Measurements from ENCODE around the gene NACAD.

NACAD gene

DNA sequence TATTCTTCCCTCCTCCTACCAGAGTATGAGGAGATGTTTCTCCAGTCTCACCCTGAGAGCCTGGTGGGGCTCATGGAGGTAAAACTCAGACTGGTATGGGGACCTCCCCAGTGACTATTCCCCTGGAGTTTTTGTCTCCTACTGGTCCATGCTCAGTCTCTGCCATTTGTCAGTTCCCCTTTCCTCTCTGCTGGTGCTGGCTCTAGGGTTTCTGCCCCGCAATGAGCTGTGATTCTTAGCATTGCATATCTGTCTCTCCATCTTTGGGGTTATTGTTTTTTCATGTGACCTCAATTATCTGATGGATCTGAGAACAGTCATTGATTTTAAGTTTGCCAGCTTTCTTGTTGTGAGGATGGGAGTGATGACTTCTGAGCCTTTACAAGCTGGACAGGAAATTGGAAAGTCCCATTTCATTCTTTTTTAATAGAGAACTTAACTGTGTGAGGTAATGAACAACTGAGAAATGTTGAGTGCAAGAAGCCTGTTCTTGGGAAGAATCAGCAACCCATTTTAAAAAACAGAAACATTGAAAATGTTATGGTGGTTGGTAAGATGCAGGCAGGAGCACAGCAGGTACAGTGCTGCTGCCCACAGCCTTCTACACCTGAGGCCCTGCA is 26.9 kb downstream of the NACAD start:
- Histone ChIP-seq H3K4me3 (ENCODE audit: extremely low read depth, insufficient read depth, low read length, poor library complexity, severe bottlenecking) (no peak overlapping the region), H3K36me3 (ENCODE audit: control insufficient read depth, insufficient read depth, low read length) (peaks cover 35% of the 10 kb centered on the region), H3K9me3 (ENCODE audit: control insufficient read depth, low read length) (no peaks in the 10 kb centered on the region), H3K4me1 (ENCODE audit: control insufficient read depth, insufficient read depth, low read length, poor library complexity, severe bottlenecking) (no peaks in the 10 kb centered on the region), H3K27ac (ENCODE audit: low read depth, low read length, severe bottlenecking) (no peak overlapping the region)
- WGBS, 2 experiments (ENCODE audit: insufficient coverage in 2 of 2), result 100% methylated on average over 1 of the region's 1 CpG; no CpG with 5 or more reads in 1 of the 2 experiments

DNA sequence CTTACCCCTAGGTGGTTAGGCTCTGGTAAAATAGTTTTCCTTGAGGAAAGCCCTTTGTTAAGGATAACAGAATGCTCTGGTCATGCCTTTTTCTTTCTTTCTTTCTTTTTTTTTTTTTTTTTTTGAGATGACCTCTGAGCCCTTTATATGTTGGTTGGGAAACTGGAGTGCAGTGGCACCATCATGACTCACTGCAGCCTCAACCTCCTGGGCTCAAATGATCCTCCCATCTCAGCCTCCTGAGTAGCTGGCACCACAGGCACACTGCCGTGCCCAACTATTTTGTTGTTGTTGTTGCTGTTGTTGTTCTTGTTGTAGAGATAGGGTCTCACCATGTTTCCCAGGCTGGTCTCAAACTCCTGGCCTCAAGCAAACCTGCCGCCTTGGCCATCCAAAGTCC is 27.4 kb downstream of the NACAD start:
- Histone ChIP-seq H3K27ac (ENCODE audit: low read depth, low read length, severe bottlenecking) (no peak overlapping the region), H3K4me1 (ENCODE audit: control insufficient read depth, insufficient read depth, low read length, poor library complexity, severe bottlenecking) (no peaks in the 10 kb centered on the region), H3K9me3 (ENCODE audit: control insufficient read depth, low read length) (no peaks in the 10 kb centered on the region), H3K4me3 (ENCODE audit: extremely low read depth, insufficient read depth, low read length, poor library complexity, severe bottlenecking) (no peak overlapping the region), H3K36me3 (ENCODE audit: control insufficient read depth, insufficient read depth, low read length) (peaks cover 35% of the 10 kb centered on the region)
- WGBS, 2 experiments (ENCODE audit: insufficient coverage in 2 of 2), result no CpG with 5 or more reads among the region's 2 CpGs

DNA sequence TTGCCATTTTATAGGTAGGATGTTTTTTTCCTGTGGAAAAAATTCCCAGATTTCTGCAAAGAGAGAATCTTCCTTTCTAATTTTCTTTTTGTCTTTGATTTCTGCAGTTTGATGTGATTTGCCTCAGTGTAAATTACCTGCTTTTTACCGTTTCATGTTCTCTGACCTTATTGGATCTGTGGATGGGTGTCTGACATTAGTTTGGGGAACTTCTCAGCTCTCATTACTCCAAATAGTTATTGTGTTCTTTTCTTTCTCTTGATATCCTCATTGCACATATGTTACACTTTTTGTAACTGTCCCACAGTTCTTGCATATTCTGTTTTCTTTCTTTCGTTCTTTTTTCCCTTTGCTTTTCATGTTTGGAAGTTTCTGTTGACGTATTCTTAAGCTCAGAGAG is 28.5 kb downstream of the NACAD start:
- no peaks in the 10 kb centered on the region for H3K9me3 ChIP-seq (ENCODE audit: control insufficient read depth, low read length)
- H3K36me3 ChIP-seq (ENCODE audit: control insufficient read depth, insufficient read depth, low read length), result peaks cover 29% of the 10 kb centered on the region
- 91 to 94% methylated on average over 2 of the region's 3 CpGs for WGBS, 2 experiments (ENCODE audit: insufficient coverage in 2 of 2)
- H3K27ac ChIP-seq (ENCODE audit: low read depth, low read length, severe bottlenecking), result no peak overlapping the region
- H3K4me3 ChIP-seq (ENCODE audit: extremely low read depth, insufficient read depth, low read length, poor library complexity, severe bottlenecking), result no peak overlapping the region
- no peaks in the 10 kb centered on the region for H3K4me1 ChIP-seq (ENCODE audit: control insufficient read depth, insufficient read depth, low read length, poor library complexity, severe bottlenecking)

DNA sequence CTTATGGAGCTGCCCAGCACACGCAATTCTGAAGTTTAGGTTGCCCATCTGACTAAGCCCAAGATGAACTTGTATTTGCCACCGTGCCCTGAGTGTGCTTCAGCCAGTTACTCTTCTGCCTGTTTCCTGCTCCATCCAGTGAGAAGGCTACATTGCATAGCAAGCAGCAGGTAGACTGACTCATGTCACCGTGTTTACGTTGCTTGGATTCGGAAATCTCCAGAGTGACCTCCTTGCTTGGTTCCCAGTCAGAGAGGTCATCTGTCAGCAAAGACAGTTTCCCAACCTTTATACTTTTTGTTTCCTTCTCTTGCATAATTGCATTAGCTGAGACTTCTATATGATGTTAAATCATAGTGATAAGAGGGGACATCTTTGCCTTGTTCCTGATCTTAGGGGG is 30.9 kb downstream of the NACAD start:
- no peak overlapping the region for H3K27ac ChIP-seq (ENCODE audit: low read depth, low read length, severe bottlenecking)
- peaks cover 21% of the 10 kb centered on the region for H3K36me3 ChIP-seq (ENCODE audit: control insufficient read depth, insufficient read depth, low read length)
- H3K9me3 ChIP-seq (ENCODE audit: control insufficient read depth, low read length), result no peaks in the 10 kb centered on the region
- 88 to 92% methylated on average over 4 to 5 of the region's 5 CpGs for WGBS, 2 experiments (ENCODE audit: insufficient coverage in 2 of 2)
- H3K4me1 ChIP-seq (ENCODE audit: control insufficient read depth, insufficient read depth, low read length, poor library complexity, severe bottlenecking), result no peaks in the 10 kb centered on the region
- H3K4me3 ChIP-seq (ENCODE audit: extremely low read depth, insufficient read depth, low read length, poor library complexity, severe bottlenecking), result no peak overlapping the region

DNA sequence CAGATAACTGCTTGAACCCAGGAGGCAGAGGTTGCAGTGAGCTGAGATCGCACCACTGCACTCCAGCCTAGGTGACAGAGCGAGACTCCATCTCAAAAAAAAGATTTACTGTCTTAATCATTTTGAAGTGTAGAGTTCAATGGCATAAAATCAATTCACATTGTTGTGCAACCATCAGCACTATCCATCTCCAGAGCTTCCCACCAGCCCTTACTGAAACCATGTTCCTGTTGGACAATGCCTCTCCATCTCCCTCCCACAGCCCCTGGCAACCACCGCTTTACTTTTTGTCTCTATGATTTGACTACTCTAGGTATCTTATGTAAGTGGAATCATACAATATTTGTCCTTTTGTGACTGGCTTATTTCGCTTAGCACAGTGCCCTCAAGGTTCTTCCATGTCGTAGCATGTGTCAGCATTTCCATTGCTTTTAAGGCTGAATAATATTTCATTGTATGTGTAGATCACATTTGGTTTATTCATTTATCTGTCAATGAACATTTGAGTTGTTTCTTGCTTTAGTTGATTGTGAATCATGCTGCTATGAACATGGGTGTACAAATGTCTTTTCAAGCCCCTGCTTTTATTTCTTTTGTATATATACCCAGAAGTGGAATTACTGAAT is 33.1 kb downstream of the NACAD start:
- WGBS, 2 experiments (ENCODE audit: insufficient coverage in 2 of 2), result 93 to 100% methylated on average over 1 to 2 of the region's 5 CpGs
- Histone ChIP-seq H3K36me3 (ENCODE audit: control insufficient read depth, insufficient read depth, low read length) (peaks cover 33% of the 10 kb centered on the region), H3K4me1 (ENCODE audit: control insufficient read depth, insufficient read depth, low read length, poor library complexity, severe bottlenecking) (no peaks in the 10 kb centered on the region), H3K9me3 (ENCODE audit: control insufficient read depth, low read length) (no peaks in the 10 kb centered on the region), H3K4me3 (ENCODE audit: extremely low read depth, insufficient read depth, low read length, poor library complexity, severe bottlenecking) (no peak overlapping the region), H3K27ac (ENCODE audit: low read depth, low read length, severe bottlenecking) (no peak overlapping the region)

DNA sequence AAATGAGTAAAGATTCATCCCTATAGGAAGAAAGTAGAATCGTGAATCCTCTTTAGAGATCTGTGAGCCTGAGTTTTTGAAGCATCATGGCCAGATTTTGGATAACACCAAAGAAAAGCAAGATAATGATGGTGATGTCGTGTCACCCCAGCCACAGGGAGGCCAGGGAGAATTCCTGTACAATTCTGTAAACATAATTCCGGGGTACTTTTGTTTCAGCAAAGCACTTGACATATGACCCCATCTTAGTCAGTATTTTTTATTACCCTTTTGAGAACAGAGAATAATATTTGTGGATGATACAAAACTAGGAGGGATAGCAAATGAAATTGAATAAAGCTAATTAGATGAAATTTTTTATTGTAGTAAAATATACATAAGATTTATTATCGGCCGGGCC is 33.8 kb downstream of the NACAD start:
- H3K27ac ChIP-seq (ENCODE audit: low read depth, low read length, severe bottlenecking), result no peak overlapping the region
- no peak overlapping the region for H3K4me3 ChIP-seq (ENCODE audit: extremely low read depth, insufficient read depth, low read length, poor library complexity, severe bottlenecking)
- H3K4me1 ChIP-seq (ENCODE audit: control insufficient read depth, insufficient read depth, low read length, poor library complexity, severe bottlenecking), result no peaks in the 10 kb centered on the region
- peaks cover 37% of the 10 kb centered on the region for H3K36me3 ChIP-seq (ENCODE audit: control insufficient read depth, insufficient read depth, low read length)
- no peaks in the 10 kb centered on the region for H3K9me3 ChIP-seq (ENCODE audit: control insufficient read depth, low read length)
- WGBS, 2 experiments (ENCODE audit: insufficient coverage in 2 of 2), result 100% methylated on average over 2 of the region's 5 CpGs

DNA sequence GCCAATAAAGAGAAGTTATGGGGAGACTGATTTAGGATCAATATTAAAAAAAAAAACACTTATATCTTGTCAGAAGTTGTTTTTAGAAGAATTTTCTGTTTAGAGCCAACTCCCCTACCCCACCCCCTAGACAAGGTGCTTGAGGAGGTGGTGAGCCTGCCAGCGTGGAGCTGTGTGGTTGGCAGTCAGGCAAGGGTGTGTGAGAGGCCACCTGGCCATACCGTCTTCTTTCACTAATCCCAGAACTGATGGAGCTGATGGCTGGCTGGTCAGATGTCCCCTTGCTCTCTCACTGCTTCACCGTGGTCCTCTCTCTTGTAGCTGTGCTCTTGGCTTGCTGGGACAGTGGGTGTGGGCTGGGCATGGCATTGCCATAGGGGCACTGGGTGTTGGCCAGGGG is 34.3 kb downstream of the NACAD start:
- H3K4me3 ChIP-seq (ENCODE audit: extremely low read depth, insufficient read depth, low read length, poor library complexity, severe bottlenecking), result no peak overlapping the region
- H3K4me1 ChIP-seq (ENCODE audit: control insufficient read depth, insufficient read depth, low read length, poor library complexity, severe bottlenecking), result no peaks in the 10 kb centered on the region
- H3K27ac ChIP-seq (ENCODE audit: low read depth, low read length, severe bottlenecking), result no peak overlapping the region
- no peaks in the 10 kb centered on the region for H3K9me3 ChIP-seq (ENCODE audit: control insufficient read depth, low read length)
- 92 to 100% methylated on average over 2 of the region's 3 CpGs for WGBS, 2 experiments (ENCODE audit: insufficient coverage in 2 of 2)
- peaks cover 42% of the 10 kb centered on the region for H3K36me3 ChIP-seq (ENCODE audit: control insufficient read depth, insufficient read depth, low read length)

DNA sequence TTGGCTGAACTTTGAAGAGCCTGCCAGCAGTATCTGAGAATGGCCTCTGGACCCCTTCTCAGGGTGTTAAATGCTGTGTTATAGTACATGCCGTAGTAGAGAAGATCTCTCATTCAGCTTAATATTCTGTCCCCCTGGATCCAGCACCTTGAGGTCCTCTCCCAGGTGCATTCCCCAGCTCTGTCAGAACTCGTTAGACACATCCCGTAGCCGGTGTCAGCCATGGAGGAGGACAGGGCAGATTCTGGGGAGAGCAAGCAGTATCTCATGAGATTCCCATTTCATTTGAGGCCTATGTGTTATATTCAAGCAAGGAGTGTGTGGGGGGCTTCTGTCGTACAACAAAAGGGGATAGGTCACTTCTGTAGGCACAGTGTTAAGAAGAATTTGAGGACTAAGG is 34.8 kb downstream of the NACAD start:
- H3K27ac ChIP-seq (ENCODE audit: low read depth, low read length, severe bottlenecking), result no peak overlapping the region
- WGBS, 2 experiments (ENCODE audit: insufficient coverage in 2 of 2), result 93 to 100% methylated on average over 2 to 4 of the region's 5 CpGs
- H3K9me3 ChIP-seq (ENCODE audit: control insufficient read depth, low read length), result no peaks in the 10 kb centered on the region
- peaks cover 44% of the 10 kb centered on the region for H3K36me3 ChIP-seq (ENCODE audit: control insufficient read depth, insufficient read depth, low read length)
- no peak overlapping the region for H3K4me3 ChIP-seq (ENCODE audit: extremely low read depth, insufficient read depth, low read length, poor library complexity, severe bottlenecking)
- no peaks in the 10 kb centered on the region for H3K4me1 ChIP-seq (ENCODE audit: control insufficient read depth, insufficient read depth, low read length, poor library complexity, severe bottlenecking)

DNA sequence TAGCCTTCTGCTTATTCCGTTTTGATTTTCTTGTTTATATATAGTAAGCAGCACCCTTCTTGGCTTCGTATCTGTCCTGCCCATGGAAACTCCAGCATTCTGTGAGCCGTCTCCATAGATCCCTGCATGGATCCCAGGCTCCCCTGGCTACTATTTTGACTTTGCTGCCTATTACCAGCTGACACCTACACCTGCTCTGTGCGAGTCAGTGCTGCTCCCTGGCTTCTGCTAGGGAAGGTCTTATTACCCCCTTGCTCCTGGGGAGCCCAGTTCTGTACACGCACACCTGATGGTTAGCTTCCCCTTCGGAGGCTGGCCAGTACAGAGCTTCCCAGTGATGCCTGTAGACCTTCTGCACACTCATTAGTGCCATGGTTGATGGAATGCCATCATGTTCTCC is 35.4 kb downstream of the NACAD start:
- Histone ChIP-seq H3K36me3 (ENCODE audit: control insufficient read depth, insufficient read depth, low read length) (peaks cover 49% of the 10 kb centered on the region), H3K4me1 (ENCODE audit: control insufficient read depth, insufficient read depth, low read length, poor library complexity, severe bottlenecking) (no peaks in the 10 kb centered on the region), H3K4me3 (ENCODE audit: extremely low read depth, insufficient read depth, low read length, poor library complexity, severe bottlenecking) (no peak overlapping the region), H3K27ac (ENCODE audit: low read depth, low read length, severe bottlenecking) (no peak overlapping the region), H3K9me3 (ENCODE audit: control insufficient read depth, low read length) (no peaks in the 10 kb centered on the region)
- 98 to 100% methylated on average over 3 to 5 of the region's 6 CpGs for WGBS, 2 experiments (ENCODE audit: insufficient coverage in 2 of 2)

DNA sequence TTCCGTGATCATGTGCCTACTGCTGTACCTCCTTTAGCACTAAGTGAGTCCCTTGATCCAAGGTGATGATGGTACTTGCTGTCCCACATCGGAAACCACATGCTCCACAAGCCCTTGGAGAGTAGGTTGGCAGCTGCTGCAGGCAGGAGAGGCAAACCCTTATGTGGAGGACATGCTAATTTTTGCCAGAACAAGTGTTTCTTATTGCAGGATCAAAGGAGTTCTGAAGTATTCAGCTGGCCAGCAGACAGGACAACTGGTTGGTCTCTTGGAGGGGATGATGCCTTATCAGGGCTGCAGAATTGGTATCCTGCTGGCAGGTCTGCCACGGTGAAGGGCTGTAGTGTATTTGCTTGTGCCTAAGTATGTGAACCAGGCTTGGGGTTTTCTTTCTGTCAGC is 36.8 kb downstream of the NACAD start:
- Histone ChIP-seq H3K4me3 (ENCODE audit: extremely low read depth, insufficient read depth, low read length, poor library complexity, severe bottlenecking) (no peak overlapping the region), H3K4me1 (ENCODE audit: control insufficient read depth, insufficient read depth, low read length, poor library complexity, severe bottlenecking) (no peaks in the 10 kb centered on the region), H3K27ac (ENCODE audit: low read depth, low read length, severe bottlenecking) (no peak overlapping the region), H3K36me3 (ENCODE audit: control insufficient read depth, insufficient read depth, low read length) (peaks cover 54% of the 10 kb centered on the region), H3K9me3 (ENCODE audit: control insufficient read depth, low read length) (no peaks in the 10 kb centered on the region)
- WGBS, 2 experiments (ENCODE audit: insufficient coverage in 2 of 2), result 60 to 86% methylated on average over 2 to 3 of the region's 3 CpGs

DNA sequence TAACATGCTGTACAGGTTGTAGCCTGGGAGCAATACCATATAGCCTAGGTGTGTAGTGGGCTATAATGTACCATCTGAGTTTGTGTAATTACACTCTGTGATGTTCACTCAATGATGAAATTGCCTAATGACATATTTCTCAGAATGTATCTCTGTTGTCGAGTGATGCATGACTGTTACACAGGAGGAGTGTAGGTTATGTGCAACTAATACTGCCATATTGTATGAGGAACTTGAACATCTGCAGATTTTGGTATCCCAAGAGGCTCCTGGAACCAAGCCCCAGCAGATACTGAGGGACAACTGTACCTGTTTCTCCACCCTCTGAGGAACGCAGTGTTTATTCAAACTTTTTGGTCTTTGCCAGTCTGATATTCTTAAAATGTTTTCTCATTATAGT is 38.6 kb downstream of the NACAD start:
- 40% methylated on average over 1 of the region's 2 CpGs; no CpG with 5 or more reads in 1 of the 2 experiments for WGBS, 2 experiments (ENCODE audit: insufficient coverage in 2 of 2)
- H3K27ac ChIP-seq (ENCODE audit: low read depth, low read length, severe bottlenecking), result no peak overlapping the region
- peaks cover 69% of the 10 kb centered on the region for H3K36me3 ChIP-seq (ENCODE audit: control insufficient read depth, insufficient read depth, low read length)

More for the DNA sequence above, 38.6 kb downstream of the NACAD start:
- H3K4me1 ChIP-seq (ENCODE audit: control insufficient read depth, insufficient read depth, low read length, poor library complexity, severe bottlenecking), result no peaks in the 10 kb centered on the region
- no peaks in the 10 kb centered on the region for H3K9me3 ChIP-seq (ENCODE audit: control insufficient read depth, low read length)
- no peak overlapping the region for H3K4me3 ChIP-seq (ENCODE audit: extremely low read depth, insufficient read depth, low read length, poor library complexity, severe bottlenecking)

All from mesodermal cell (in vitro differentiated cells).